Measurements from ENCODE around the gene RACK1. TPM values are rescaled to one million over a fixed set of nuclear protein-coding genes. Genes with fewer than 3 reads are reported as not detected.

Gene RACK1
- total RNA-seq, 1 donor from 2014 or later = 2,870 TPM

DNA sequence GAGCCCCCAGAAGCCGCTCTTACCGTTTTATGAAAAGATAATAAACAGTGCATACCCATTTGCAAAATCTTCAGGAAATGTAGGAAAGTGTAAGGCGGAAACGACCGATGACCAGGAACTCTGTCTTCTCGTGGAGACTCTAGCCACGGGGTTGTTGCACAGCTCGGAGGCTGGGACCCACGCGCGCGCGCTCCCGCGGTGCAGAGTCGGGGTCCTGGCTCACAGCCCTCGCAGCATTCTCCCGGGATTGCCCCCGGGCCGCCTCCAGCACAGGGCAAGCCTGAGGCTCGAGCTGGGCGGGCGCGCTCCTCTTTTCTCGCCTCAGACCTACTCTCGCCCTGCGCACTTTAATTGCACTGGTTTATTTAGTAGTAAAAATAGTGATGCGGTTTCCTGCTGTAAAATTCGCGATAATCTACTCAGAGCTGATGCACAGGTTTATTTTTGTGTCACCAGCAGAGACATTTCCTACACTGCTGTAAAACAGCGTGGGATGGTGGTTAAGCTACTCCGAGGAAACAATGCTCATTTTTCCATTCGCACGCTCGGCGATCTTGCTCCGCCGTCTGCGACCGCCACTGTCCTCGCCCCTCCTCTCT is 54.2 kb downstream of the RACK1 start:
- Histone ChIP-seq H3K4me3 (peak overlapping the region; percentile 61 to 84), H3K36me3 (no peaks in the 10 kb centered on the region), H3K4me1 (peaks cover 9 to 10% of the 10 kb centered on the region in 2 donors), H3K9me3 (no peaks in the 10 kb centered on the region), H3K27ac (peak overlapping the region; percentile 82 to 88), H3K27me3 (no peaks in the 10 kb centered on the region)
- TF ChIP-seq, protein P1, sequence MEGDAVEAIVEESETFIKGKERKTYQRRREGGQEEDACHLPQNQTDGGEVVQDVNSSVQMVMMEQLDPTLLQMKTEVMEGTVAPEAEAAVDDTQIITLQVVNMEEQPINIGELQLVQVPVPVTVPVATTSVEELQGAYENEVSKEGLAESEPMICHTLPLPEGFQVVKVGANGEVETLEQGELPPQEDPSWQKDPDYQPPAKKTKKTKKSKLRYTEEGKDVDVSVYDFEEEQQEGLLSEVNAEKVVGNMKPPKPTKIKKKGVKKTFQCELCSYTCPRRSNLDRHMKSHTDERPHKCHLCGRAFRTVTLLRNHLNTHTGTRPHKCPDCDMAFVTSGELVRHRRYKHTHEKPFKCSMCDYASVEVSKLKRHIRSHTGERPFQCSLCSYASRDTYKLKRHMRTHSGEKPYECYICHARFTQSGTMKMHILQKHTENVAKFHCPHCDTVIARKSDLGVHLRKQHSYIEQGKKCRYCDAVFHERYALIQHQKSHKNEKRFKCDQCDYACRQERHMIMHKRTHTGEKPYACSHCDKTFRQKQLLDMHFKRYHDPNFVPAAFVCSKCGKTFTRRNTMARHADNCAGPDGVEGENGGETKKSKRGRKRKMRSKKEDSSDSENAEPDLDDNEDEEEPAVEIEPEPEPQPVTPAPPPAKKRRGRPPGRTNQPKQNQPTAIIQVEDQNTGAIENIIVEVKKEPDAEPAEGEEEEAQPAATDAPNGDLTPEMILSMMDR (IDR thresholded peaks at IDR 0.05) = no peak
- intact Hi-C loops (cut with DNase I) = loop anchor here (5.0 kb wide), 1 partner anchor 73 kb away; the partner anchor contains the start of gene TRIM52
- no peak for DNase-seq (ENCODE audit: low spot score in 2 of 2)

DNA sequence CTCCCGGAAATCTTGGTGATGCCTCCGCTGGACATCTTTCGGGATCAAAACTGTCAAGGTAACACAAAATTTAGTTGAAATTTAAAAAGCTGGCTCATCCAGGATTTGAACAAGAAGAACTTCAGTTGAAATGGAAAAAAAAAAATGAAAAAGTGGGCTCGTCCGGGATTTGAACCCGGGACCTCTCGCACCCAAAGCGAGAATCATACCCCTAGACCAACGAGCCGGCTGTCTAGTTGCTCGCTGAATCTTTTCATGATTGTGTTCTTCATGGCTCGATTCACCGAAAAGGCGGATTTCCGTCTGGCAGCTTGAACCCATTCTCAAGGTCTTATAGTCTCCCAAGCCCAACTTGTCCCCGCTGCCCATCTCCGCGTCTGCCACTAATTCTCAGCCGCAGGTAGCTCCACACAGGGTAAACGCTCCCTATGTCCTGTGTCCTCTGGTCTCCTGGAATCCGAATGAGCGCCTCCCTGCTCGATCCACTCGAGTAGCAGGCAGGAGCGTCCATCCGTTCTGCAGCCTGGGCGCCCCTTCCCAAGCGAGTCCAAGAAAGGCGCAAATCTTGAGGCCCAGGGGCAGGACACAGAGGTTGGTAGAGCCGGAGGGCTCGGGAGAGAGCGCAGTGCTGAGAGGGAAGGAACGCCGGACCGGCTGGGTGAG is 54.9 kb downstream of the RACK1 start:
- peaks cover 10 to 13% of the 10 kb centered on the region in 2 donors for H3K4me1 ChIP-seq
- TF ChIP-seq, protein P1 (IDR thresholded peaks at IDR 0.05) = no peak
- H3K27me3 ChIP-seq = no peaks in the 10 kb centered on the region
- intact Hi-C loops (cut with DNase I) = loop anchor here (1.0 to 5.0 kb wide), 3 partner anchors 29 to 73 kb away; partner anchors contain the start of gene TRIM52
- no peaks in the 10 kb centered on the region for H3K36me3 ChIP-seq
- DNase-seq (ENCODE audit: low spot score in 2 of 2) = peak in 1 of 2 donors; percentile 90
- no peaks in the 10 kb centered on the region for H3K9me3 ChIP-seq
- peak overlapping the region; percentile 61 to 84 for H3K4me3 ChIP-seq
- peak overlapping the region; percentile 82 to 88 for H3K27ac ChIP-seq

DNA sequence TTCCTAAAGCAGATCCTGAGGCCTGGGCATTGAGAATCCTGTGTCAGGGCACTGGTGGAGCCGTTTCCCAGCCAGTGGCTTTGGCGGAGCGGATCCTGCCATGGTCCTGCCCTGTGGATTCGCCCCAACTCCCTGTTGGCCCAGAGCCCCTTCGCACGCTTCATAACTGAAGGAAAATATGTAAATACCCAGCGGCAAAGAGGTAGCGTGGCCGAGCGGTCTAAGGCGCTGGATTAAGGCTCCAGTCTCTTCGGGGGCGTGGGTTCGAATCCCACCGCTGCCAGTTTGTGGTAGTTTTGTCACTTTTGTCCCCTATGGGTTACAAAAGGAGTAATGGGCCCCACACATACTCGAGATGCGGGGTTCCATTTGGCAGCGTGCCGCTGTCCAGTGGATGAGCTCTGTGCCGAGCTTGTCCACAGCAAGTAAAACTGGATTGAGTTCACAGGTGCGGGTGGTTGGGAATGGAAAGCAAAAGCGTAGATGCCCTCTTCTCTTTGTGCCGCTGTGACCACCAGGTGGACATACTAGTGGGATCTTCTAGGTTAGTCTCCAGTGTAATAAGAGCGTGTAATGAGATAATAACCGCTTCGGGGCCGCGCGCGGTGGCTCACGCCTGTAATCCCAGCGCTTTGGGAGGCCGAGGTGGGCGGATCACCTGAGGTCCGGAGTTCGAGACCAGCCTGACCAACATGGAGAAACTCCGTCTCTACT is 56.0 kb downstream of the RACK1 start:
- no peaks in the 10 kb centered on the region for H3K27me3 ChIP-seq
- no peaks in the 10 kb centered on the region for H3K9me3 ChIP-seq
- DNase-seq (ENCODE audit: low spot score in 2 of 2) = peak in 1 of 2 donors; percentile 93
- intact Hi-C loops (cut with DNase I) = loop anchor here (1.0 to 5.0 kb wide), 3 partner anchors 31 to 75 kb away; partner anchors contain the start of gene TRIM52
- TF ChIP-seq, protein P1 (IDR thresholded peaks at IDR 0.05) = peak in 1 of 3 experiments; percentile 5
- peaks cover 8 to 13% of the 10 kb centered on the region in 2 donors for H3K4me1 ChIP-seq
- H3K4me3 ChIP-seq = peak overlapping the region; percentile 61 to 84
- peak overlapping the region; percentile 82 to 88 for H3K27ac ChIP-seq
- H3K36me3 ChIP-seq = no peaks in the 10 kb centered on the region

DNA sequence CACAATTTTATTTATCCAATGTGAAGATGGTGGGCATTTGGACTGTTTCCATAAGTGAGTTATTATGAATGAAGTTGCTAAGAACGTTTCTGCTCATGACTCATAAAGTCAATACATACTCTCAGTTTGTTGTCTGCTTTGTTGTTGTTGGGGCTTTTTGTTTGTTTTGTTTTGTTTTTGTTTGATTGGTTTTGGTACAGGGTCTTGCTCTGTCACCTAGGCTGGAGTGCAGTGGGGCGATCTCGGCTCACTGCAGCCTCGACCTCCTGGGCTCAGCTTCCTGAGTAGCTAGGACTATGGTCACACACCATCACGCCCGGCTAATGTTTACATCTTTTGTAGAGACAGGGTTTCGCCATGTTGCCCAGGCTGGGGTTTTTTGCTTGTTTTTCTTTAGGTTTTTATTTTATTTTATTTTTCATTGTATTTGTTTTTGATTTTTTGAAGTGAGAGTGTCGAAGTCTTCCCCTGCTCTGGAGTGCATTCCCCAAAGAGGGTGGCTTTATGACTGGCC is 56.7 kb downstream of the RACK1 start:
- Histone ChIP-seq H3K9me3 (no peaks in the 10 kb centered on the region), H3K4me3 (no peak overlapping the region), H3K4me1 (peaks cover 3 to 10% of the 10 kb centered on the region in 2 donors), H3K36me3 (no peaks in the 10 kb centered on the region), H3K27me3 (no peaks in the 10 kb centered on the region), H3K27ac (peak overlapping the region in 1 of 2 donors; percentile 82)
- TF ChIP-seq, protein P1 (IDR thresholded peaks at IDR 0.05) = no peak
- DNase-seq (ENCODE audit: low spot score in 2 of 2) = no peak
- intact Hi-C loops (cut with DNase I) = loop anchor here (5.0 kb wide), 1 partner anchor 75 kb away; the partner anchor contains the start of gene TRIM52

Other genes with a start within 250 kb of the RACK1 start
- gene BTNL9, start 203.6 kb downstream of the RACK1 start, total RNA-seq = 105 TPM
- gene OR2V1, start 112.7 kb downstream of the RACK1 start, total RNA-seq = not detected
- gene OR2V2, start 96.3 kb downstream of the RACK1 start, total RNA-seq = not detected
- 6.1 TPM for gene TRIM7, start 38.7 kb downstream of the RACK1 start, total RNA-seq
- gene TRIM41, start 20.6 kb downstream of the RACK1 start, total RNA-seq = 105 TPM
- 21.2 TPM for gene TRIM52, start 17.2 kb upstream of the RACK1 start, total RNA-seq
- gene OR4F3, start 123.4 kb upstream of the RACK1 start, total RNA-seq = not detected